ENCODE data around the gene OMP. TPM values are rescaled to one million over a fixed set of nuclear protein-coding genes. Genes with fewer than 3 reads are reported as not detected.

The OMP gene
- total and polyA plus RNA-seq, 2 donors, result not detected

DNA sequence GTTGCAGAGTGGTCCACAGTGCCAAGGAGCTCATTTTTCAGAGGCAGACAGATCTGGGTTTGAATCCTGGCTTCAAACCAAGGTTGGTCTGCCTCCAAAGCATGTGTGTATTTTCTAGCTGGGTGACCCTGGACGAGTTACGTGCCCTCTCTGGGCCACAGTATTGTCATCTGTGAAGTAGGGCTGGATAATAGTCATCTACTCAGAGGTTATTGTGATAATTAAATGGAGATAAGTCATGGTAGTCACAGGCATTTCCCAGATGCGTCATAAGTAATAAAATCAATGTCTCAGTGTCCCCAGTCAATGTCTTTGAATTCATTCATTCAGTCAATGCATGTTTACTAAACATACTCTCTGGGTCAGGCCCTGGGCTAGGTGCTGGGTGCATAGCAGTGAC, 8.6 kb downstream of the OMP start:
- 80% methylated on average over 3 of the region's 3 CpGs for WGBS
- H3K36me3 ChIP-seq (ENCODE audit: insufficient read depth), result no peaks in the 10 kb centered on the region
- no peak overlapping the region for H3K27ac ChIP-seq (ENCODE audit: low read depth)
- no peak for DNase-seq (ENCODE audit: extremely low spot score)
- no peaks in the 10 kb centered on the region for H3K4me1 ChIP-seq (ENCODE audit: insufficient read depth)
- H3K4me3 ChIP-seq (ENCODE audit: low read depth, low read length), result no peak overlapping the region

DNA sequence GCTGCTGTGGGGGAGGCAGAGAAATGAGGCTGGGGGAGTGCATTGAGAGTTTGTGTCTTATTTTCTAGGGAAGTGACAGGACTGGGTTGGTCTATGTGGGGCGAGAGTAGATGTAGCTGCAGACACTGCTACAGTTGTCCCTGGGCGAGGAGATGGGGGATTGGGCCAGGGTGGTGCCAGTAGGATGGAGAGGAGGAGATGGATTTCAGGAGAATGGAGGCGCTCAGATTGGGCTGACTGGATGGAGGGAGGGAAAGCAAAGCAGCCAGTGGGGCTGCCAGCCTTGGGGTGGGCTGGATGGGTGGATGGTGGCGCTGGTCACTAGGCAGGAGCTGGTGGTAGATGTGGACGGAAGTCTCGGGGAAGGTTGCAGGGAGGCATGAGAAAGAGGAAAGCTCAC, 9.3 kb downstream of the OMP start:
- Histone ChIP-seq H3K4me3 (ENCODE audit: low read depth, low read length) (no peak overlapping the region), H3K4me1 (ENCODE audit: insufficient read depth) (no peaks in the 10 kb centered on the region), H3K36me3 (ENCODE audit: insufficient read depth) (no peaks in the 10 kb centered on the region), H3K27ac (ENCODE audit: low read depth) (no peak overlapping the region)
- 97% methylated on average over 6 of the region's 6 CpGs for WGBS
- DNase-seq (ENCODE audit: extremely low spot score), result no peak

DNA sequence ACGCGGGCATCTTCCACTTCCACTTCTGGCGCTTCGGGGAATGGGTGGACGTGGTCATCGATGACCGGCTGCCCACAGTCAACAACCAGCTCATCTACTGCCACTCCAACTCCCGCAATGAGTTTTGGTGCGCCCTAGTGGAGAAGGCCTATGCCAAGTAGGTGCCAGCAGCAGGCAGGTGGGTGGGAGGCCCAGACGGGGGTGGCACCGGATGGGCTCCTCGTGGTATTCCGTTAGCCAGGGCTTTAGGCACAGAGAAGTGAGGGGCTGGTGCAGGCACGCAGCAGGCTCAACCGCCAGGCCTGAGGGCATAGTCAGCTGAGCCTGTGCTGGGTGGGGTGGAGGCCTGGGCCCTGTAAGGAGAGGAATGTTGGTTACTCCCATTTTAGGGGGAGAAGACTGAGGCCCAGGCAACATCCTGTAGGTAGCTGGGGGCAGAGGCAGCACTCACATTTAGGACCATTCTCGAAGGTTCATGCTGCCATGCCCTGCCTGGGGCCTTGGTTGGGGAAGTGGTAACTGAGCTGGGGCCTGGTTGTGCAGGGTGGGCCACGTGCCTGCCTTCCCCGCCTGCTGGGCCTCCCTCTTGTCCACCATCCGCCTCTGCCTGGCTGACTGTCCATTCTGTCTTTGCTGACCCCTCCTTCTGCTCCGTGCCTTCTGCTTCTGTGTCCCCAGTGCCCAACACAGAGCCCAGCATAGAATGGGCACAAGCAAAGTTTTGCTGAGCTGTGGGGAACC, 10.2 kb downstream of the OMP start:
- no peak overlapping the region for H3K27ac ChIP-seq (ENCODE audit: low read depth)
- 96% methylated on average over 20 of the region's 20 CpGs for WGBS

DNA sequence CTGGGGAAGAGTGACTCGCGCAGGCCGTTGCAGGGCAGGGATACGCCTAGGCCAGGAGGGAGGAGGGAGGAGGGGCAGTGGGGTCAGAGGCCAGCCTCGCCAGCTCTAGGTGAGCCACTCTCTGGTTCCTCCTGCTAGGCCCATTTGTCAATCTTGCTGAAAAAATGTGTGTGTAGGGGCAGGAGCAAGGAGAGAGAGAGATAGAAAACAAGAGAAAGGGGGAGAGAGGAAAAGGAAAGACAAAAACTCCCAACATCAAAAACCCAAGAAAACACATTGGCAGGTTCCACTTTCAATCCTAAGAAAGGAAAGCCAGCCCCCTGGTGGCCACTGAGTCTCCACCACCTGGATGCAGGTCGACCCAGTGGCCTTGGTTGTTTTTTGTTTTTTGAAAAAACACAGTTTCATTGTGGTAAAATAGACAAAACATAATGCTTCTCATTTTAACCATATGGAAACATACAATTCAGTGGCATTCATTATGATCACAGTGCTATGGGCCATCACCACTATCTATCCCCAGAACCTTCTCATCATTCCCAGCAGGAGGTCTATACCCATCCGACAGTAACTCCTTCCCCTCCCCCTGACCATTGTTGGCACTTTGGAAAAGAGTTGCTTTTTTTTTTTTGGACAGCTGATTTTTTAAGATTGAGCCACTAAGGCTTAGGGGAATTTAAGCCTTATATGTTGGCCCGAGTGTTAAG, 10.9 kb downstream of the OMP start:
- DNase-seq (ENCODE audit: extremely low spot score), result no peak
- 74% methylated on average over 8 of the region's 8 CpGs for WGBS
- no peaks in the 10 kb centered on the region for H3K4me1 ChIP-seq (ENCODE audit: insufficient read depth)

More for the DNA sequence above, 10.2 kb downstream of the OMP start:
- H3K4me3 ChIP-seq (ENCODE audit: low read depth, low read length), result no peak overlapping the region
- H3K36me3 ChIP-seq (ENCODE audit: insufficient read depth), result no peaks in the 10 kb centered on the region
- no peak for DNase-seq (ENCODE audit: extremely low spot score)
- no peaks in the 10 kb centered on the region for H3K4me1 ChIP-seq (ENCODE audit: insufficient read depth)

DNA sequence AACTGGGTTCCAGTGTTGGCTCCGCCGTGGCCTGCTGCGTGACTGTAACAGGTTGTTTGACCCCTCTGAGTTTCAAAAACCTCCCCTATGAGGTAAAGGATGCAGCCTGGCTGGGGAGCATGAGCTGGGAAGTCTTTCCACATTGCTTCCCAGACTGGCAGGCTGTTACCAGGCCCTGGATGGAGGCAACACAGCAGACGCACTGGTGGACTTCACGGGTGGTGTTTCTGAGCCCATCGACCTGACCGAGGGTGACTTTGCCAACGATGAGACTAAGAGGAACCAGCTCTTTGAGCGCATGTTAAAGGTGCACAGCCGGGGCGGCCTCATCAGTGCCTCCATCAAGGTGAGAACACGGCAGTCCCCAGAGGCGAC, 11.4 kb downstream of the OMP start:
- H3K4me1 ChIP-seq (ENCODE audit: insufficient read depth), result no peaks in the 10 kb centered on the region

More for the DNA sequence above, 10.9 kb downstream of the OMP start:
- Histone ChIP-seq H3K27ac (ENCODE audit: low read depth) (no peak overlapping the region), H3K4me3 (ENCODE audit: low read depth, low read length) (no peak overlapping the region), H3K36me3 (ENCODE audit: insufficient read depth) (no peaks in the 10 kb centered on the region)

DNA sequence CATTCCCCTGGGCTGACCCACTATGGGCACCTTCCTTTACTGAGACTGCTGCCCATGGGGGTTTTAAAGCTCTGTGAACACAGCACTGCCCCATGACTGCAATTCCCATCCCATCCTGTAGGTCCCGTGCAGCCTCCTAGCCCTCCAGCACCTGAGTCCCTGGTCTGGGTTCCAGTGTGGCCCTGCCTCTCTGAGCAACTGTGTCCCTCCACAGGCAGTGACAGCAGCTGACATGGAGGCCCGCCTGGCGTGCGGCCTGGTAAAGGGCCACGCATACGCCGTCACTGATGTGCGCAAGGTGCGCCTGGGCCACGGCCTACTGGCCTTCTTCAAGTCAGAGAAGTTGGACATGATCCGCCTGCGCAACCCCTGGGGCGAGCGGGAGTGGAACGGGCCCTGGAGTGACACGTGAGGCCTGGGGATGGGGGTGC, 12.6 kb downstream of the OMP start:
- WGBS, result 97% methylated on average over 16 of the region's 16 CpGs

More for the DNA sequence above, 11.4 kb downstream of the OMP start:
- Histone ChIP-seq H3K4me3 (ENCODE audit: low read depth, low read length) (no peak overlapping the region), H3K36me3 (ENCODE audit: insufficient read depth) (no peaks in the 10 kb centered on the region), H3K27ac (ENCODE audit: low read depth) (no peak overlapping the region)
- WGBS, result 97% methylated on average over 13 of the region's 13 CpGs
- DNase-seq (ENCODE audit: extremely low spot score), result no peak

DNA sequence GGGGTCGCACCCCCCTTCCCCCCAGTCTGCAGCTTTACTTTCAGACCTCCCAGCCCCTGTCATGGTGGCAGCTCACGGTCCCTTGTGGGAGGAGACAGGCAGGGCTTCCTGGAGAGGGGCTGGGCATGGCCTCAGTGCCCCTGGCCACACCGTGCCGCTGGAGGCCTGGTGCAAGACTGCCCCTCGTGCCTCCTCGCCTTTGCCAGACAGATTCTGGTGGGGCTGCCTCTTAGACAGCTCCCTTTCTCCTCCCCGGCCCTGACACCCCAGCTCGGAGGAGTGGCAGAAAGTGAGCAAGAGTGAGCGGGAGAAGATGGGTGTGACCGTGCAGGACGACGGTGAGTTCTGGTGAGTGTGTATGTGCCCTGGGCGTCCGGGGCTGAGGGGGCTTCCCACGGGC, 13.3 kb downstream of the OMP start:
- no peak overlapping the region for H3K27ac ChIP-seq (ENCODE audit: low read depth)
- H3K36me3 ChIP-seq (ENCODE audit: insufficient read depth), result peaks cover 4% of the 10 kb centered on the region
- DNase-seq (ENCODE audit: extremely low spot score), result no peak
- 92% methylated on average over 15 of the region's 15 CpGs for WGBS
- H3K4me1 ChIP-seq (ENCODE audit: insufficient read depth), result no peaks in the 10 kb centered on the region
- no peak overlapping the region for H3K4me3 ChIP-seq (ENCODE audit: low read depth, low read length)

More for the DNA sequence above, 12.6 kb downstream of the OMP start:
- Histone ChIP-seq H3K27ac (ENCODE audit: low read depth) (no peak overlapping the region), H3K4me3 (ENCODE audit: low read depth, low read length) (no peak overlapping the region), H3K36me3 (ENCODE audit: insufficient read depth) (no peaks in the 10 kb centered on the region), H3K4me1 (ENCODE audit: insufficient read depth) (no peaks in the 10 kb centered on the region)
- no peak for DNase-seq (ENCODE audit: extremely low spot score)

DNA sequence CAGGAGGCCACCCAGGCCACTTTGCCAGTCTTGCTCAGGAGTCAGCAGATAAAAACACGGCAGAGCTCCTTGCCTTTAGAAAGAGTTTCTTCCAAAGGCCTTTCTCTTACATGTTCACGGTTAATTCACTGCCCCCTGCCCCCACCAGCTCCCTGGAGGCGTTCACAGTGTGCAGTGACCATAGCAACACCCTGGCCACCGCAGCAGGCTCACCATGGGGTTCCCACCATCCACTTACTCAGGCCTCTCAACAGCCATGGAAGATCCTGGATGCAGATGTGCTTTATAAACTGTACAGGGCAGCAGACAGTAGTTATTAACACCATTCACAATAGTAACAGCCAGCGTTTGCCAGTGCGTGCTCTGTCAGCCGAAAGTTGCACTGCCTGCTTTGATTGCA, 14.9 kb downstream of the OMP start:
- WGBS, result 75% methylated on average over 7 of the region's 7 CpGs
- no peaks in the 10 kb centered on the region for H3K4me1 ChIP-seq (ENCODE audit: insufficient read depth)
- H3K27ac ChIP-seq (ENCODE audit: low read depth), result no peak overlapping the region
- no peak overlapping the region for H3K4me3 ChIP-seq (ENCODE audit: low read depth, low read length)
- no peak for DNase-seq (ENCODE audit: extremely low spot score)
- H3K36me3 ChIP-seq (ENCODE audit: insufficient read depth), result peaks cover 4% of the 10 kb centered on the region

DNA sequence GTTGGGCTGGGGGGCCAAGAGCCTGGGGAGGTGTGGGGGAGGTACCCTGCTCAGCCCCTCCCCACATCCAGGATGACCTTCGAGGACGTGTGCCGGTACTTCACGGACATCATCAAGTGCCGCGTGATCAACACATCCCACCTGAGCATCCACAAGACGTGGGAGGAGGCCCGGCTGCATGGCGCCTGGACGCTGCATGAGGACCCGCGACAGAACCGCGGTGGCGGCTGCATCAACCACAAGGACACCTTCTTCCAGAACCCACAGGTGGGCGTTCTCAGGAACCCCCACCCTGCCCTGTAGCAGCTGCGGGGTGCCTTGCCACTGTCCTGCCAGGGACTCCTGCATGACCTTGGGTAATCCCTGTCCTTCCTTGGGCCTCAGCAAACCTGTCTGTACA, 15.4 kb downstream of the OMP start:
- whole genome bisulfite sequencing, result 94% methylated on average over 17 of the region's 17 CpGs
- DNase-seq (ENCODE audit: extremely low spot score), result no peak
- peaks cover 4% of the 10 kb centered on the region for H3K36me3 ChIP-seq (ENCODE audit: insufficient read depth)

DNA sequence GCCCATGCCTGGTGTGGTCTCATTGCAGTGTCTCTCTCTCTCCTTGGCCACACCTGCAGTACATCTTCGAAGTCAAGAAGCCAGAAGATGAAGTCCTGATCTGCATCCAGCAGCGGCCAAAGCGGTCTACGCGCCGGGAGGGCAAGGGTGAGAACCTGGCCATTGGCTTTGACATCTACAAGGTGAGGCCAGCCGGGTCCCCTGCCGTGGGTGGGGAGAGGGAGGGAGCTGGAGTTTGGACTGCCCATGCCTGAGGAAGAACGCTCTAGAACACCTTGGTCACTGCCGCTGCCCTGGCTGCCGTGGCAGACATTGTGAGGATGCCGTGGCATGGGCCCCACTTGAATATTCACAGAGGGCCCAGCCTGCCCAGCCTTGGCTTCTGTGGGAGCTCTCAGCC, 16.3 kb downstream of the OMP start:
- H3K36me3 ChIP-seq (ENCODE audit: insufficient read depth), result peaks cover 4% of the 10 kb centered on the region
- H3K27ac ChIP-seq (ENCODE audit: low read depth), result no peak overlapping the region
- H3K4me1 ChIP-seq (ENCODE audit: insufficient read depth), result no peaks in the 10 kb centered on the region
- no peak for DNase-seq (ENCODE audit: extremely low spot score)
- no peak overlapping the region for H3K4me3 ChIP-seq (ENCODE audit: low read depth, low read length)
- 90% methylated on average over 12 of the region's 12 CpGs for WGBS

More for the DNA sequence above, 15.4 kb downstream of the OMP start:
- H3K27ac ChIP-seq (ENCODE audit: low read depth), result no peak overlapping the region
- H3K4me1 ChIP-seq (ENCODE audit: insufficient read depth), result no peaks in the 10 kb centered on the region
- no peak overlapping the region for H3K4me3 ChIP-seq (ENCODE audit: low read depth, low read length)

DNA sequence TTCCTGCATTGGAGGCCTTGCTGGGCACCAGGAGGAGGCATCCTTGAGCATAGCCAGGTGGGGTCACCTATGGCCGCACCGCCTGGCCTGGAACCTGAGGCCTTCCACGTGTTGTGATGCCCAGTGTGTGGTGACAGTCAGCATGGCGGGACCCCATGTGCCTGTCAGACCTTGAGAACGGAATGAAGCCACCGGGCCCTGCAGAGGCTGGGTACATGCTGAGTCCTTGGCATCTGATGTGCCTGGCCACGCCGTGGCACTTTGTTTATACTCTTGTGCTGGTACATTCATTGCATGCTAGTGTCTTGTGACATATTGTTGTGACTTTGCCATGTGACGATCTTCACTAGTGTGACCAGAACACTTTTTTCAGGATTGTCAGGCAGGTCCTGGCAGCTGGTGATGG, 16.9 kb downstream of the OMP start:
- Histone ChIP-seq H3K4me3 (ENCODE audit: low read depth, low read length) (no peak overlapping the region), H3K36me3 (ENCODE audit: insufficient read depth) (peaks cover 4% of the 10 kb centered on the region), H3K27ac (ENCODE audit: low read depth) (no peak overlapping the region), H3K4me1 (ENCODE audit: insufficient read depth) (no peaks in the 10 kb centered on the region)
- DNase-seq (ENCODE audit: extremely low spot score), result no peak
- WGBS, result 93% methylated on average over 9 of the region's 9 CpGs

DNA sequence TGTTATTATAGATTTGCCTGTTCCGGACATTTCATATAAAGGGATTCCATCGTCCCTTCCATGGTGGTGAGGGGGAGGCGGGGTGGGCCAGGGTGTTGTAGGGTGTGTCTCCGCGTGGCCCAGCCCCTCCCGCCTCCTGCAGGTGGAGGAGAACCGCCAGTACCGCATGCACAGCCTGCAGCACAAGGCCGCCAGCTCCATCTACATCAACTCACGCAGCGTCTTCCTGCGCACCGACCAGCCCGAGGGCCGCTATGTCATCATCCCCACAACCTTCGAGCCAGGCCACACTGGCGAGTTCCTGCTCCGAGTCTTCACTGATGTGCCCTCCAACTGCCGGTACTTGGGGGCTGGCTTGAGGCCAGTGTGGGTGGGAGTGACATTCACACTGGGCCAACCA, 17.9 kb downstream of the OMP start:
- peaks cover 4% of the 10 kb centered on the region for H3K36me3 ChIP-seq (ENCODE audit: insufficient read depth)
- H3K4me1 ChIP-seq (ENCODE audit: insufficient read depth), result no peaks in the 10 kb centered on the region
- H3K4me3 ChIP-seq (ENCODE audit: low read depth, low read length), result no peak overlapping the region
- WGBS, result 92% methylated on average over 19 of the region's 19 CpGs
- H3K27ac ChIP-seq (ENCODE audit: low read depth), result no peak overlapping the region
- DNase-seq (ENCODE audit: extremely low spot score), result no peak

DNA sequence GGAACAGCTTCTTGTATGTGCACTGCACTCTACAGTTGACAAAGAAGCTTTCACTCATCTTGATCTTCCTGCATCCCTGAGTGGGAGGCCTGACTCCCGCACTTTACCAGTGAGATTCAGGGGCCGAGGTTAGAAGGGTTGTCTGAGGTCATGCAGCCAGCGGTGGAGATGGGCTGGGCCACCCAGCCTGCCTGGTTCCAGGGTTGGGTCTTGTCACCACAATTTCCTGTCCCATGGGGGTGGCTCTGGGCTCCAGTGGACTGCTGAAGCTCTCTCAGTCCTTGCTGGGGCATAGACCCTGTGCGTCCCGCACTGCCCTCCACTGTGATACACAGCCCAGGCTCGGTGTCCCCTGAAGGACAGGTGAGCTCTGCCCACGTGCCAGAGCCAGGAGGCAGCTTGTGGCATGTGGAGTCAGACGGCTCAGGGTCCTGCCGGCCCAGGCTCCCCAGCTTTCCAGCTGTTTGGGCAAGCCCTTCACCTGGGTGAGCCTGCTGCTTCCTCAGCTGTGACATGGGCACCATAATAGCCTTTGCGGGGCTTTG, 18.5 kb downstream of the OMP start:
- Histone ChIP-seq H3K36me3 (ENCODE audit: insufficient read depth) (peaks cover 4% of the 10 kb centered on the region), H3K4me1 (ENCODE audit: insufficient read depth) (no peaks in the 10 kb centered on the region), H3K4me3 (ENCODE audit: low read depth, low read length) (no peak overlapping the region), H3K27ac (ENCODE audit: low read depth) (no peak overlapping the region)
- 92% methylated on average over 10 of the region's 10 CpGs for WGBS
- no peak for DNase-seq (ENCODE audit: extremely low spot score)
